GM12891 (cell line): ENCODE measurements around the gene KRTAP5-3. TPM values are rescaled to one million over a fixed set of nuclear protein-coding genes. Genes with fewer than 3 reads are reported as not detected.

Experiments
- DNase-seq: peaks from one replicate; pipeline ENCODE4 v3.0.0; 2011; ENCODE audit warnings: low spot score; ENCODE audit not compliant: insufficient read length
- FAIRE-seq: peaks from 2 replicates; lab custom pipeline; 2011; peaks lifted over from hg19 to GRCh38; lab: Jason Lieb, UNC
- PAX5 ChIP-seq: IDR thresholded peaks from 2 replicates; pipeline ENCODE4 v1.6.1; 2011; ENCODE audit warnings: low read length, moderate library complexity, mild to moderate bottlenecking; ENCODE audit not compliant: insufficient read depth, severe bottlenecking
- POLR2A ChIP-seq: IDR thresholded peaks from 2 replicates; pipeline ENCODE4 v1.6.1; 2011; ENCODE audit warnings: low read depth, low read length, control low read depth
- POLR2AphosphoS5 ChIP-seq: IDR thresholded peaks from 2 replicates; pipeline ENCODE4 v1.6.1; 2011; ENCODE audit warnings: low read depth, low read length, control low read depth
- POU2F2 ChIP-seq: IDR thresholded peaks from 2 replicates; pipeline ENCODE4 v1.6.1; 2011; ENCODE audit warnings: low read depth, mild to moderate bottlenecking, control low read depth, low read length, moderate library complexity
- SPI1 ChIP-seq: IDR thresholded peaks from 2 replicates; pipeline ENCODE4 v1.6.1; 2011; ENCODE audit warnings: low read depth, low read length, control low read depth
- TAF1 ChIP-seq: IDR thresholded peaks from 2 replicates; pipeline ENCODE4 v1.6.1; 2011; ENCODE audit warnings: low read depth, low read length, control low read depth
- polyA plus RNA-seq: library from polyadenylated mRNA; unstranded; fragments of >200 nt; gene quantifications from one replicate; pipeline ENCODE4 v1.2.1, GENCODE V29; 2012; ENCODE audit warnings: low read depth, missing spikeins, inconsistent platforms; ENCODE audit not compliant: missing spikeins

The KRTAP5-3 gene, protein sequence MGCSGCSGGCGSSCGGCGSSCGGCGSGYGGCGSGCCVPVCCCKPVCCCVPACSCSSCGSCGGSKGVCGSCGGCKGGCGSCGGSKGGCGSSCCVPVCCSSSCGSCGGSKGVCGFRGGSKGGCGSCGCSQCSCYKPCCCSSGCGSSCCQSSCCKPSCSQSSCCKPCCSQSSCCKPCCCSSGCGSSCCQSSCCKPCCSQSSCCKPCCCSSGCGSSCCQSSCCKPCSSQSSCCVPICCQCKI
- polyA plus RNA-seq: not detected

DNA sequence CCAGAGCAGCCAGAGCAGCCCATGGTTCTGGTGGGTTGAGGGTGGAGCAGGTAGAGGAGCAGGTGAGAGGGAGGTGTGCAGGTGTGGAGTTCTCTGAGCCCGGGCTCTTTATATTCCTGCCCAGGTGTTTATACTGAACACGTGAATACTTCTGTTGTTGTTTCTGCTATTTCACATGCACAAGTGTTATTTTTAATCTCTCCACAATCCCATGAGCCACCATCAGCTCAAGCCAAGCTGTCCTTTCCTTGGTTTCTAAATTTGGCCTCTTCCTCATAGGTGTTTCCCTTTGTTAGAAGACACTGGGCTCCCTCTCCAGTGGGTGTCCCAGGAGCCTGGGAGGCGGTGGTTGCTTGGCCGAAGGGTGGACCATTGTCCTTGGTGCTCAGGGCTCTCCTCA, at the start of gene KRTAP5-3:
Gene KRTAP5-3, minus strand, starts transcription at position 101 of the 400 bp plus-strand sequence. Its CDS starts 78 bp downstream, at position 23.
- TF ChIP-seq POLR2AphosphoS5 (no peak), POLR2A (no peak), SPI1 (no peak), POU2F2 (no peak), PAX5 (no peak), TAF1 (no peak)
- DNase-seq (no peak), FAIRE-seq (no peak)

DNA sequence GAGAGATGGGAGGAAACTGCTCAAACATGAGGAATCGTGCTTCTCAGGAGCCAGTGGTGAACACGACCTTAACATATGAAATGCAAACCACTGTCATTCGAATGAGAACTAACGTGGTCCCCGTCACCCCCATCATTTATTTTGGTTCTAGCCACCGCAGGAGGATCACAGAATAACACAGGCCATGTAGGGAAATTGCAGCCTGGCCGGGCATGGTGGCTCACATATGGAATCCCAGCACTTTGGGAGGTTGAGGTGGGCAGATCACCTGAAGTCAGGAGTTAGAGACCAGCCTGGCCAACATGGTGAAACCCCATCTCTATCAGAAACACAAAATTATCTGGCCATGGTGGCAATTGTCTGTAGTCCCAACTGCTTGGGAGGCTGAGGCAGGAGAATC, 48.4 kb upstream of the KRTAP5-3 start:
- DNase-seq (no peak), FAIRE-seq (no peak)
- TF ChIP-seq POLR2A (no peak), TAF1 (no peak), SPI1 (no peak), POU2F2 (no peak), PAX5 (no peak), POLR2AphosphoS5 (no peak)

- no peak for TF ChIP-seq POLR2A
- no peak for TF ChIP-seq POU2F2
- TF ChIP-seq SPI1: no peak
- no peak for TF ChIP-seq TAF1
- no peak for TF ChIP-seq PAX5
- TF ChIP-seq POLR2AphosphoS5: no peak
These were observed 47.8 kb upstream of the KRTAP5-3 start for GRCh38 chr11:1656061-1656441.

GRCh38 chr11:1655168-1656060, 47.2 kb upstream of the KRTAP5-3 start:
- FAIRE-seq (no peak), DNase-seq (no peak)
- TF ChIP-seq POLR2AphosphoS5 (no peak), TAF1 (no peak), SPI1 (no peak), PAX5 (no peak), POU2F2 (no peak), POLR2A (no peak)

More at GRCh38 chr11:1656061-1656441, 47.8 kb upstream of the KRTAP5-3 start:
- FAIRE-seq (no peak), DNase-seq (no peak)

DNA sequence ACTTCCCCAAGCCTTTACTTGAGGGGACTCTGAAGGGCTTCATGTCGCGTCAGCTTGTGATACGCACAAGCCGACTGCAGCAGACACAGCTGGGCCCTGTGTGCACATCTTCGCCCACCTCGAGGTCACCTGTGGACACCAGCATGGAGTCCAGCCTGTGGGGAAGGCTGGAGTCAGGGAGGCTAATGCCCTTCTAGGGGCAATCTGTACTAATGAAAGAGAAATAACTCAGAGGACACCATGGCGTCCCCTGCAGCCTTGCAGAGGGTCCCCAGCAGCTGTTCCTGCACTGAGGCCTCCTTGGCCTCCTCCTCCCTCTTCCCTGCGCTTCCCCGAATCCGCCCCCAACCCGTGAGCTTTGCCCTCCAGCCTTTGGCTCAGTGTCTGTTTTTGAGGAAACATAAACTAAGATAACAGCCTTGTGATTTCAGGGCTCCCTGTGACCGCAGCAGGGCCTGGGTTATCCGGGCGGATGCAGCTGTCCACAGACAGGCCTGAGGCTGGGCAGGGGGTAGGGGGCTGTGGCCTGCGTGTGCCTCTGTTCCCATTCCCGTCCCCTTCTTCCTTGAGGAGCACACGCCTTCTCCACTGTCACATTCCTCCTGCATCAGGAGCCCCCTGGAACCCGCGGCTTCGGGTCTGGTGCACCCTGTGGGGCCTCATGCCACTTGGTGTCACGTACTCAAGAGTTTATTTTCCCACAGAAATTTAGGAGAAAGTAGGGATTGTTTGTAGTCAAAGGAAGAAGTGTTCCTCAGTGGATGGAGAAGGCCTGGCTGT, 46.3 kb upstream of the KRTAP5-3 start:
- no peak for TF ChIP-seq TAF1
- TF ChIP-seq PAX5: no peak
- TF ChIP-seq SPI1: no peak
- TF ChIP-seq POU2F2: no peak
- TF ChIP-seq POLR2AphosphoS5: no peak
- TF ChIP-seq POLR2A: no peak
- DNase-seq (no peak), FAIRE-seq (no peak)

DNA sequence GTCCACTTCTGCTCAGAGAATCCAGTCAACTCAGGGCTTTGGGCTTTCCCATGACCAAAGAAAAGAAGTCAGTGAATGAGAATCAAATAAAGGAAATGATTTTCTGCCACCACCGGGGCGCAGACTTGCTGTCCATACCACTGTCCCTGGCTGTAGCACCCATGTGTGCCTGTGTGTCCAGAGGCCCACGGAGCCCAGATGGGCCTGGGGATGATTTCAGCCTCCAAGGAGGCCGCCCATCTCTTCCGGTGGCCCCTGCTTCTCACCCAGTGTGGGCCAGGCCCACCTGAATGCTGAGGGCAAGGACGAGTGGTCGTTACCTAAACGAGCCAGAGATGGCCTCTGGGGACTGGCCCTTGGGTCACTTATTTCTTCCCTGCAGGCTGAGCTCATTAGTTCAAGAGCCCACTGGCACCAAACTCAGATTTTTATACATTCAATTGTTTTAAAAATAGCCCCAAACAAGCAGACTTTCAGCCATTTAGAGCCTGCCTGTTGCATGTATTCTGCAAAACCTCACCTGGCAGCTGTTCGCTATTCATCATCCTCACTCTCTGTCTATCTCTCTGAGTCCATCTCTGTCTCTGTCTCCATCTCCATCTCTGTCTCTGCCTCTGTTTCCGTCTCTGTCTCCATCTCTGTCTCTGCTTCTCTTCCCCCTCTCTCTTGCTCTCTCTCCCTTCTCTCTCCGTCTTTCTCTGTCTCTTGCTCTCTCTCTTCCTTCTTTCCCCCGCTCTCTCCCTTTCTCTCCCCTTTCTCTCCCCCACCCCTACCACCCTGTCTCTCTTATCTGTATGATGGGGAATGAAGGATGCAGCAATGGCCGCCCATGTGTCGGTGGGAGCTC, 45.5 kb upstream of the KRTAP5-3 start:
- no peak for DNase-seq

GRCh38 chr11:1652771-1653540, 44.7 kb upstream of the KRTAP5-3 start:
- FAIRE-seq (no peak), DNase-seq (peak; percentile 95)
- no peak for TF ChIP-seq POU2F2
- TF ChIP-seq PAX5: no peak
- TF ChIP-seq POLR2AphosphoS5: no peak
- no peak for TF ChIP-seq SPI1
- no peak for TF ChIP-seq POLR2A
- no peak for TF ChIP-seq TAF1

More for the DNA sequence above, 45.5 kb upstream of the KRTAP5-3 start:
- TF ChIP-seq SPI1 (no peak), TAF1 (no peak), PAX5 (no peak), POU2F2 (no peak), POLR2AphosphoS5 (no peak), POLR2A (no peak)
- no peak for FAIRE-seq

GRCh38 chr11:1652442-1652770, 44.1 kb upstream of the KRTAP5-3 start:
- no peak for FAIRE-seq
- DNase-seq: no peak
- no peak for TF ChIP-seq POLR2AphosphoS5
- TF ChIP-seq SPI1: no peak
- no peak for TF ChIP-seq POLR2A

DNA sequence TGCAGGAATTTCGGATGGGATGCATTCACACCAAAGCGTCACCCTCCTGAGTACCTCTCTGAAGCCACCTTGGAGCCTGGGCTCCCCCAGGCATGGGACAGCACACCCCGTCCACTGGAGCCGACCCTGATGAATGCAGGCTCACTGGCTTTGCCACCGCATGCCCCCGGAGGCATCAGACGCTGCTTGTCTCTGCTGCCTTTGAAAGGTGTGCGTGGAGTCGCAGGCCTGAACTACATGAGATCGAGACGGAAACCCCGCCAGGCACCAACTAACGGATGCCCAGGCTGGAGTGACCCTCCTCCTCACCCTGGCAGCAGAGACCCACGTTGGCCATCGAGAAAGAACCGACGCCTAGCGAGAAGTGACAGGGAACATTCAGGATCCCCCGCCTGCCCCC, 43.8 kb upstream of the KRTAP5-3 start:
- no peak for DNase-seq
- TF ChIP-seq TAF1: no peak
- FAIRE-seq: no peak
